Peyer's patch (tissue), 4 donors: ENCODE results near the gene TRAF3IP3. TPM values are rescaled to one million over a fixed set of nuclear protein-coding genes. Genes with fewer than 3 reads are reported as not detected.

ENCODE experiments used
- DNase-seq, 3 donors: peaks; one replicate each; pipeline ENCODE4 v3.0.0-alpha.2; 2017 to 2019
- H3K27ac ChIP-seq, 4 donors: fragments of 200-600 bp; sonication (generic); one replicate each; pipeline ENCODE4 v1.5.1; 2016 to 2019
- H3K27me3 ChIP-seq, 2 donors: fragments of 200-600 bp; sonication (generic); one replicate each; pipeline ENCODE4 v1.5.1; 2019
- H3K36me3 ChIP-seq, 3 donors: fragments of 200-600 bp; sonication (generic); one replicate each; pipeline ENCODE4 v1.5.1; 2016 to 2019
- H3K4me1 ChIP-seq, 4 donors: fragments of 200-600 bp; sonication (generic); one replicate each; pipeline ENCODE4 v1.5.1; 2016 to 2019
- H3K4me3 ChIP-seq, 4 donors: fragments of 200-600 bp; sonication (generic); 1 replicate in 3 of 4; 2 replicates in 1 of 4; pipeline ENCODE4 v1.5.1; 2016 to 2019; ENCODE audit warnings: mild to moderate bottlenecking in 1 of 4
- H3K9me3 ChIP-seq, 4 donors: fragments of 200-600 bp; sonication (generic); one replicate each; pipeline ENCODE4 v1.5.1; 2016 to 2019; ENCODE audit warnings: mild to moderate bottlenecking in 1 of 4
- CTCF ChIP-seq, 6 experiments: fragments of 450-650 bp in 4 of 6; fragments of 200-600 bp in 2 of 6; sonication (generic) in 1 of 6; IDR thresholded peaks; one replicate each; pipeline ENCODE4 v1.5.1; 2017 to 2019; ENCODE audit warnings: antibody characterized with exemption in 6 of 6, mild to moderate bottlenecking in 3 of 6, moderate library complexity in 1 of 6
- POLR2A ChIP-seq, 2 donors: fragments of 450-650 bp; IDR thresholded peaks; one replicate each; pipeline ENCODE4 v1.5.1; 2017; ENCODE audit warnings: antibody characterized with exemption in 2 of 2, mild to moderate bottlenecking in 2 of 2, moderate library complexity in 2 of 2
- total RNA-seq, 4 donors: library from RNA; depleted of rRNA; stranded (reverse); fragments of >200 nt; gene quantifications; one replicate each; pipeline ENCODE4 v1.1.0, GENCODE V29; 2016

Gene TRAF3IP3
- total RNA-seq, 4 donors from 2014 or later = 7.4 to 102 (median 10.8) TPM

GRCh38 chr1:209714338-209714737 is 41.5 kb upstream of the TRAF3IP3 start:
- Histone ChIP-seq H3K36me3 (no peaks in the 10 kb centered on the region), H3K4me1 (no peaks in the 10 kb centered on the region), H3K9me3 (no peaks in the 10 kb centered on the region), H3K27ac (no peak overlapping the region), H3K27me3 (no peaks in the 10 kb centered on the region), H3K4me3 (no peak overlapping the region)
- no peak for TF ChIP-seq POLR2A (IDR thresholded peaks at IDR 0.05)
- no peak for TF ChIP-seq CTCF (IDR thresholded peaks at IDR 0.05)
- DNase-seq = no peak

- H3K4me1 ChIP-seq = no peaks in the 10 kb centered on the region
- H3K27ac ChIP-seq = no peak overlapping the region
- no peak for TF ChIP-seq CTCF (IDR thresholded peaks at IDR 0.05)
- no peak for TF ChIP-seq POLR2A (IDR thresholded peaks at IDR 0.05)
- H3K36me3 ChIP-seq = no peaks in the 10 kb centered on the region
- H3K27me3 ChIP-seq = no peaks in the 10 kb centered on the region
- no peak for DNase-seq
- H3K9me3 ChIP-seq = no peaks in the 10 kb centered on the region
- no peak overlapping the region for H3K4me3 ChIP-seq
Measured at GRCh38 chr1:209715314-209715713, 40.5 kb upstream of the TRAF3IP3 start.

GRCh38 chr1:209717818-209718217 is 38.0 kb upstream of the TRAF3IP3 start:
- no peaks in the 10 kb centered on the region for H3K27me3 ChIP-seq
- TF ChIP-seq CTCF (IDR thresholded peaks at IDR 0.05) (no peak), POLR2A (IDR thresholded peaks at IDR 0.05) (no peak)
- H3K4me3 ChIP-seq = no peak overlapping the region
- no peak for DNase-seq
- no peak overlapping the region for H3K27ac ChIP-seq
- no peaks in the 10 kb centered on the region for H3K4me1 ChIP-seq
- no peaks in the 10 kb centered on the region for H3K36me3 ChIP-seq
- no peaks in the 10 kb centered on the region for H3K9me3 ChIP-seq

GRCh38 chr1:209720326-209720725 is 35.5 kb upstream of the TRAF3IP3 start:
- Histone ChIP-seq H3K4me1 (no peaks in the 10 kb centered on the region), H3K36me3 (no peaks in the 10 kb centered on the region), H3K27me3 (no peaks in the 10 kb centered on the region), H3K9me3 (no peaks in the 10 kb centered on the region), H3K4me3 (no peak overlapping the region), H3K27ac (no peak overlapping the region)
- TF ChIP-seq POLR2A (IDR thresholded peaks at IDR 0.05) (no peak), CTCF (IDR thresholded peaks at IDR 0.05) (no peak)
- no peak for DNase-seq

GRCh38 chr1:209720826-209721225 is 35.0 kb upstream of the TRAF3IP3 start:
- no peak for DNase-seq
- Histone ChIP-seq H3K9me3 (no peaks in the 10 kb centered on the region), H3K27ac (no peak overlapping the region), H3K4me3 (no peak overlapping the region), H3K36me3 (no peaks in the 10 kb centered on the region), H3K27me3 (no peaks in the 10 kb centered on the region), H3K4me1 (no peaks in the 10 kb centered on the region)
- no peak for TF ChIP-seq CTCF (IDR thresholded peaks at IDR 0.05)
- TF ChIP-seq POLR2A (IDR thresholded peaks at IDR 0.05) = no peak

- DNase-seq = no peak
- TF ChIP-seq POLR2A (IDR thresholded peaks at IDR 0.05) = no peak
- no peak for TF ChIP-seq CTCF (IDR thresholded peaks at IDR 0.05)
- Histone ChIP-seq H3K27ac (no peak overlapping the region), H3K4me1 (no peaks in the 10 kb centered on the region), H3K27me3 (no peaks in the 10 kb centered on the region), H3K9me3 (no peaks in the 10 kb centered on the region), H3K4me3 (no peak overlapping the region), H3K36me3 (no peaks in the 10 kb centered on the region)
Measured at GRCh38 chr1:209721323-209721722, 34.5 kb upstream of the TRAF3IP3 start.
